ENCODE results near the gene CNEP1R1.
"Not testable (repeated sequence)": the region's sequence is repeated elsewhere in the genome, so short reads cannot be mapped to it uniquely, and the experiment has no call there.

Gene CNEP1R1

DNA sequence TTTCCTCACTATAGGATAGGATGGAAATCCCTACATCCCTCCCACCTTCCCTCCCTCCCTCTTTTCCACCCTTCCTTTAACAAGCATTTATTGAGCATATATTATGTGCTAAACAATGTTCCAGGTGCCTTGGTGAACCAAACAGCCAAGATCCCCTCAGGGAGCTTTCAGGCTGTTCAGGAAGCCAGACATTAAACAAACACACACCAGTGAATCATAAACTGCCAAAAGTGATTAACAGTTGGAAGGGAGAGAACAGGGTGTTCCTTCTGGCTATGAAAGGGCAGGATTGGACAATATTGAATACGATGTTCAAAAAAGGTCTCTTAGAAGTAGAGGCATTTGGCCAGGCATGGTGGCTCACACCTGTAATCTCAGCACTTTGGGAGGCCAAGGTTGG lies 22.8 kb upstream of the CNEP1R1 start:
- TF ChIP-seq, protein P1, sequence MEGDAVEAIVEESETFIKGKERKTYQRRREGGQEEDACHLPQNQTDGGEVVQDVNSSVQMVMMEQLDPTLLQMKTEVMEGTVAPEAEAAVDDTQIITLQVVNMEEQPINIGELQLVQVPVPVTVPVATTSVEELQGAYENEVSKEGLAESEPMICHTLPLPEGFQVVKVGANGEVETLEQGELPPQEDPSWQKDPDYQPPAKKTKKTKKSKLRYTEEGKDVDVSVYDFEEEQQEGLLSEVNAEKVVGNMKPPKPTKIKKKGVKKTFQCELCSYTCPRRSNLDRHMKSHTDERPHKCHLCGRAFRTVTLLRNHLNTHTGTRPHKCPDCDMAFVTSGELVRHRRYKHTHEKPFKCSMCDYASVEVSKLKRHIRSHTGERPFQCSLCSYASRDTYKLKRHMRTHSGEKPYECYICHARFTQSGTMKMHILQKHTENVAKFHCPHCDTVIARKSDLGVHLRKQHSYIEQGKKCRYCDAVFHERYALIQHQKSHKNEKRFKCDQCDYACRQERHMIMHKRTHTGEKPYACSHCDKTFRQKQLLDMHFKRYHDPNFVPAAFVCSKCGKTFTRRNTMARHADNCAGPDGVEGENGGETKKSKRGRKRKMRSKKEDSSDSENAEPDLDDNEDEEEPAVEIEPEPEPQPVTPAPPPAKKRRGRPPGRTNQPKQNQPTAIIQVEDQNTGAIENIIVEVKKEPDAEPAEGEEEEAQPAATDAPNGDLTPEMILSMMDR (IDR thresholded peaks at IDR 0.05; ENCODE audit: low read depth, low read length), result no peak
- no peak overlapping the region for H3K4me3 ChIP-seq (ENCODE audit: low read depth, low read length)

DNA sequence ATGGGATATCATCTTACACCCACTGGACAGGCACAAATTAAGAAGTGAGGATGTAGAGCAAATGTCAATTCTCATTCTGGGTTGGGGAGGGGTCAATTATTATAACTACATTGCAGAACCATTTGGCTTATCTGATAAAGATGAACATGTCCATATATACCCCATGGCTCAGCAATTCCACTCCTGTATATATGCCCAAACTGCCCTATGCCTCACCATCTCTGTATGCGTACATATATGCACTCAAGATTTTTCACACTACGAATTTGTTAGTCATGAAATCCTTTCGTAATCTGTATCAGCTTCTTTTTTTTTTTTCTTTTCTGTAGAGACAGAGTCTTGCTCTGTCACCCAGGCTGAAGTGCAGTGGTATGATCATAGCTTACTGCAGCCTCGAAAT lies 20.8 kb upstream of the CNEP1R1 start:
- no peak overlapping the region for H3K4me3 ChIP-seq (ENCODE audit: low read depth, low read length)
- TF ChIP-seq, protein P1 (IDR thresholded peaks at IDR 0.05; ENCODE audit: low read depth, low read length), result no peak

DNA sequence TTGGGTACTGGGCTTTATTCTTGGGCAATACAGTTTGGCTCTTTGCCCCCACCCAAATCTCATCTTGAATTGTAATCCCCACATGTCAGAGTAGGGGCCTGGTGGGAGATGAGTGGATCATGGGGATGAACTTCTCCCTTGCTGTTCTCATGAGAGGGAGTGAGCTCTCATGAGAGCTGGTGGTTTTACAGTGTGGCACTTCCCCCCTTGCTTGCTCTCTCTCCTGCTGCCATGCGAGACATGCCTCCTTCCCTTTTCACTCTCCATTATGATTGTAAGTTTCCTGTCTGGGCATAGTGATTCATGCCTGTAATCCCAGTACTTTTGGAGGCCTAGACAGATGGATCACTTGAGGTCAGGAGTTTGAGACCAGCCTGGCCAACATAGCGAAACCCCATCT lies 18.1 kb upstream of the CNEP1R1 start:
- H3K4me3 ChIP-seq (ENCODE audit: low read depth, low read length), result no peak overlapping the region
- TF ChIP-seq, protein P1 (IDR thresholded peaks at IDR 0.05; ENCODE audit: low read depth, low read length), result no peak

DNA sequence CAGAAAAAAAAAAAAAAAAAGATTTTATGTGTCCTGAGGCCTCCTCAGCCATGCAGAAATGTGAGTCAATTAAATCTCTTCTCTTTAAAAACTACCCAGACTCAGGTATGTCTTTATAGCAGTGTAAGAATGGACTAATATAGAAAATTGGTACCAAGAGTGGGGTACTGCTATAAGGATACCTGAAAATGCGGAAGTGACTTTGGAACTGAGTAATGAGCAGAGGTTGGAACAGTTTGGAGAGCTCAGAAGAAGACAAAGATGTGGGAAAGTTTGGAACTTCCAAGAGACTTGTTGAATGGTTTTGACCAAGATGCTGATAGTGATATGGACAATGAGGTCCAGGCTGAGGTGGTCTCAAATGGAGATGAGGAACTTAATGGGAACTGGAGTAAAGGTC lies 17.3 kb upstream of the CNEP1R1 start:
- TF ChIP-seq, protein P1 (IDR thresholded peaks at IDR 0.05; ENCODE audit: low read depth, low read length), result no peak
- no peak overlapping the region for H3K4me3 ChIP-seq (ENCODE audit: low read depth, low read length)

DNA sequence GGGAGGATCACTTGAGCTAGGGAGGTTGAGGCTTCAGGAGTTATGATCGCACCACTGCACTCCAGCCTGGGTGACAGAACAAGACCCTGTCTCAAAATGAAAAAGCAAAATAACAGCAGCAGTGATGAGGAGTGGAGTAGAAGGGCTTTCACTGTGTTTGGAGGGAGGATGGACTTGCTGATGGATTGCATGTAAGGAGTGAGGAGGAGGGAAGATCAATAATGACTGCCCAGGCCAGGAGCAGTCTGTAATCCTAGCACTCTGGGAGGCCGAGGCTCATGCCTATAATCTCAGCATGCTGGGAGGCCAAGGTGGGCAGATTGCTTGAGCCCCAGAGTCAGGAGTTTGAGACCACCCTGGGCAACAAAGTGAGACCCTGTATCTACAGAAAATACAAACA lies 14.8 kb upstream of the CNEP1R1 start:
- TF ChIP-seq, protein P1 (IDR thresholded peaks at IDR 0.05; ENCODE audit: low read depth, low read length), result no peak
- H3K4me3 ChIP-seq (ENCODE audit: low read depth, low read length), result no peak overlapping the region

DNA sequence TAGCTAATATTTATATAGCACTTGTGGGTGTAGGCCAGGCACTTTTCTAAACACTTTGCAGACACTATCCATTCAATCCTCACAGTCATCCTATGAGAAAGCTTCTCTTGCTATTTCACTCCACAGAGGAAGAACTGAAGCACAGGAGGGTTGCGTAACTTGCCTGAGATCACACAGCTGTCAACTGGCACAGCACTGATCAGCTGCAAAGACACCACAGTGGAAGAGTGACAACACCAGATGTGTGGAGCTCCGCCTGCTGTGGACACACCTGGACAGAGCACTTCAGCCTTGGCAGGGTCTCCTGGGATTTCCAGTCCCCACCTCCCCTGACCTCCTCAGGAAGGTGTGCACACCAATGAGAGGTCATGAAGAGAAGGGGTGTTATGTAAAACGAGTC lies 13.3 kb upstream of the CNEP1R1 start:
- TF ChIP-seq, protein P1 (IDR thresholded peaks at IDR 0.05; ENCODE audit: low read depth, low read length), result no peak

DNA sequence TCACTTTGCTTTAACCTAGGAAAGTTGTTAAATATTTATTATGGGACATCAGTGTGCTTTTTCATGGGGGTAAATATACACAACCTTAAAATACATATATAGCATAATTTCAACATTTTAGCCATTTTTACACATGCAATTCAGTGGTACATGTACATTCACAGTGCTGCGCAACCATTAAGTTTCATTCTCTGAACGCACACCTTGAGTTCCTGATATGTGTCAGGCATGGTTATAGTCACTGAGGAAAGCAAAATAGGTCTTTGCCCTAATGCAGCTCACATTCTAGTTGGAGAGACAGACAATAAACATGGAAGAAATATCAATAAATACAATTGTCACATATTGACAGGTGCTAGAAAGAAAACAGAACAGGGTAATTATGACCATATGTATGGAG lies 12.8 kb upstream of the CNEP1R1 start:
- H3K4me3 ChIP-seq (ENCODE audit: low read depth, low read length), result no peak overlapping the region
- TF ChIP-seq, protein P1 (IDR thresholded peaks at IDR 0.05; ENCODE audit: low read depth, low read length), result no peak

More for the DNA sequence above, 13.3 kb upstream of the CNEP1R1 start:
- no peak overlapping the region for H3K4me3 ChIP-seq (ENCODE audit: low read depth, low read length)

DNA sequence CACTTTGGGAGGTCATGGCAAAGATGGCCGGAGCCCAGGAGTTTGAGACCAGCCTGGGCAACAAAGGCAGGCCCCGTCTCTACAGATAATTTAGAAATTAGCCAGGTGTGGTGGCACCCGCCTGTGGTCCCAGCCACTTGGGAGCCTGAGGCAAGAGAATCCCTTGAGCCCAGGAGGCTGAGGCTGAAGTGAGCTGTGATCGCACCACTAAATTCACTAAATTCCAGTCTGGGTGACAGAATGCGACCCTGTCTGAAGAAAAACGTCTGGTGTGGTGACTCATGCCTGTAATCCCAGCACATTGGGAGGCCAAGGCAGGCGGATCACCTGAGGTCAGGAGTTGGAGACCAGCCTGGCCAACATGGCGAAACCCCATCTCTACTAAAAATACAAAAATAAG lies 10.8 kb upstream of the CNEP1R1 start:
- not testable (repeated sequence) for H3K4me3 ChIP-seq (ENCODE audit: low read depth, low read length)
